ENCODE data around the gene IVD.

Gene IVD

GRCh38 chr15:40428185-40428584 is 22.6 kb downstream of the IVD start:
- H3K4me1 ChIP-seq (ENCODE audit: control insufficient read depth, insufficient read depth, low read length) = peaks cover 8% of the 10 kb centered on the region
- H3K27me3 ChIP-seq (ENCODE audit: control insufficient read depth, insufficient read depth, low read length, poor library complexity, severe bottlenecking) = peaks cover 6% of the 10 kb centered on the region
- WGBS, 2 experiments = 90 to 91% methylated on average over 4 of the region's 4 CpGs

DNA sequence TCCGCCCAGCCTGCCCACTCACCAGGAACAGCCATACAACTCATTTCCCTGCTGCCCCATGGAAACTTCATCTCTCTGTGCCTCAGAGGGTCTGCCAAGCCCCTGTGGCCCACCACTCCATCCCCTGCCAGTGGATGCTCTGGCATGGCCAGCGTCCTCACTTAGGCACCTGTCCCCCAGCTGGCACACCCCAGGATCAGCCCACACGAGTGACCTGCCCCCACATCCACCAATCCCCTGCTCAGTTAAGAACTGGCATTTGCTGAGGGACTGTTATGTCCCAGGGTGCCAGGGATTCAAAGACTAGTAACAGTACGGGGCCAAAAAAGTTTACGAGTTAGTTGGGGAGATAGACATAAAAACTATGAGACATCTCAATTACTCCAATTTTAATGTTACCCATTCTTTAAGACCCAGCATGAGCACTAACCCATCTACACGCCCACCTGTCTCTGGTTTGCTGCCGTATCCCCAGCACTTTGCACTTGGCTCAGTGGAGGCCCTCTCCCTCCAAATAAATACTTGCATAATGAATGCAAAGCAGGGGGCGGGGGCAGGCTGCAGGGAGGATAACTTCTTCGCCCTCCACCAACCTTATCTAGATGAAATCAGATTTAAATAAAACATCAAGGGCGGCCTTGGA is 23.6 kb downstream of the IVD start:
- 85 to 88% methylated on average over 10 of the region's 10 CpGs for WGBS, 2 experiments
- H3K36me3 ChIP-seq (ENCODE audit: control insufficient read depth, insufficient read depth, low read length) = no peaks in the 10 kb centered on the region
- no peak overlapping the region for H3K4me3 ChIP-seq (ENCODE audit: insufficient read depth, low read depth, low read length)
- H3K9me3 ChIP-seq (ENCODE audit: control insufficient read depth, low read length) = no peaks in the 10 kb centered on the region
- no peak overlapping the region for H3K27ac ChIP-seq (ENCODE audit: insufficient read depth, low read depth, low read length, poor library complexity, severe bottlenecking)
- H3K27me3 ChIP-seq (ENCODE audit: control insufficient read depth, insufficient read depth, low read length, poor library complexity, severe bottlenecking) = peaks cover 16% of the 10 kb centered on the region
- H3K4me1 ChIP-seq (ENCODE audit: control insufficient read depth, insufficient read depth, low read length) = peaks cover 8% of the 10 kb centered on the region

More at GRCh38 chr15:40428185-40428584, 22.6 kb downstream of the IVD start:
- Histone ChIP-seq H3K36me3 (ENCODE audit: control insufficient read depth, insufficient read depth, low read length) (no peaks in the 10 kb centered on the region), H3K9me3 (ENCODE audit: control insufficient read depth, low read length) (no peaks in the 10 kb centered on the region), H3K27ac (ENCODE audit: insufficient read depth, low read depth, low read length, poor library complexity, severe bottlenecking) (no peak overlapping the region), H3K4me3 (ENCODE audit: insufficient read depth, low read depth, low read length) (no peak overlapping the region)

DNA sequence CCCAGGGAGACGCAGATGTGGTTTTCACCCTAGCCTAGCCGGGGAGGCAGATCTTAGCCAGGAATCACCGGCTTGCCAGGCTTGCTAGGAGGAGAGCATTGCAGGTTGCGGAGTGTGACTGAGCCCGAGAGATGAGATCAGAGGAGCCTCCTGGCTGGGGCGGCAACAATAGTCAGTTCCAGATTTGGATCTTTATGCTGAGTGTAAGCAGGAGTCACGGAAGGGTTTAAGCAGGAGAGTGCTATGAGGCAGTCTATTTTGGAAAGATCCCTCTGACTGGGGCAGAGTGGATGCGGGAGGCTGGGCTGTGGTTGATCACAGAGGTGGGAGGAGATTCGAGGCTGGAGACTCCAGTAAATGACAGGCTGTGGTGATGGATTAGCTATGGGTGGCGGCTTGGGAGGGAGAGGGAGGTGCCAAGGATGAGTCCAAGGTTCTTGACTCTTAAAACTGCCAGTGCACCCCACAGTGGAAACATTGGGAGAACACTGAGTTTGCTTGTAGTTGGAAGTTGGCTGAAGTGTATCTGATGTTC is 24.7 kb downstream of the IVD start:
- Histone ChIP-seq H3K36me3 (ENCODE audit: control insufficient read depth, insufficient read depth, low read length) (no peaks in the 10 kb centered on the region), H3K4me1 (ENCODE audit: control insufficient read depth, insufficient read depth, low read length) (peaks cover 8% of the 10 kb centered on the region), H3K27ac (ENCODE audit: insufficient read depth, low read depth, low read length, poor library complexity, severe bottlenecking) (no peak overlapping the region), H3K4me3 (ENCODE audit: insufficient read depth, low read depth, low read length) (no peak overlapping the region), H3K27me3 (ENCODE audit: control insufficient read depth, insufficient read depth, low read length, poor library complexity, severe bottlenecking) (peaks cover 27% of the 10 kb centered on the region), H3K9me3 (ENCODE audit: control insufficient read depth, low read length) (no peaks in the 10 kb centered on the region)
- 57 to 60% methylated on average over 10 of the region's 10 CpGs for WGBS, 2 experiments

DNA sequence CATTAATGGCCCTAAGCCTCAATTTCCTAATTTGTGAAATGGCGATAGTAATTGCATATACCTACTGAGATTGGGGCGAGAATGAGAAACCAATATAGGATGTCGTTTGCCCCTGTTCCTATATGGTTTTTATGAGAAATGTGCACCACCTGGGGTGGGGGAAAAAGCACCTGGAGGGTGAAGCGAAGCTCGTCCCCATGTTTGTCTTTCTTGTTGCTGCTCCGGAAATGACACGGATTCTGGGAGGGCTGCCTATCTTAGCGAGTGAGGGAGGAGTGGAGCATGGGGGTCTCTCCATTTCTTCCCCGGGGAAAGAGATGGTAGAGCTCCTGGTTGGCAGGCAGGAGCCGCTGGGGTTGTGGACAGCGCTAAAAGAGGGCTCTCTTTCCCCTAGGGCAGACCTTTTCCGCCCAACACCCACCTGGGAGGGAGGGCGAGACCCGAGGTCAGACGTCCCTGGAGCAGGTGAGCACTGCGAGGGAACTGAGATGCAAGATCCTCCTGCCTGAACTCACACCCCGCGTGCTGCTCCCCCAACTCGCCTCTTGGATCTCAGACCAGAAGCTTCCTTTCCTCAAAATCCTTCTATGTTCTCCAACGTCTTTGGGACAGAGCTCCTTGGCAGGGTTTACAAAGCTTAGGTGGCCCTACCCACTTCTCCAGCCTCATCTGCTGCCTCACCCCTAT is 29.6 kb downstream of the IVD start:
- H3K9me3 ChIP-seq (ENCODE audit: control insufficient read depth, low read length) = no peaks in the 10 kb centered on the region
- peaks cover 39% of the 10 kb centered on the region for H3K4me1 ChIP-seq (ENCODE audit: control insufficient read depth, insufficient read depth, low read length)
- no peaks in the 10 kb centered on the region for H3K36me3 ChIP-seq (ENCODE audit: control insufficient read depth, insufficient read depth, low read length)
- peak overlapping the region; percentile 49 for H3K4me3 ChIP-seq (ENCODE audit: insufficient read depth, low read depth, low read length)
- WGBS, 2 experiments = 47 to 50% methylated on average over 20 of the region's 20 CpGs
- peaks cover 76% of the 10 kb centered on the region for H3K27me3 ChIP-seq (ENCODE audit: control insufficient read depth, insufficient read depth, low read length, poor library complexity, severe bottlenecking)
- H3K27ac ChIP-seq (ENCODE audit: insufficient read depth, low read depth, low read length, poor library complexity, severe bottlenecking) = no peak overlapping the region

DNA sequence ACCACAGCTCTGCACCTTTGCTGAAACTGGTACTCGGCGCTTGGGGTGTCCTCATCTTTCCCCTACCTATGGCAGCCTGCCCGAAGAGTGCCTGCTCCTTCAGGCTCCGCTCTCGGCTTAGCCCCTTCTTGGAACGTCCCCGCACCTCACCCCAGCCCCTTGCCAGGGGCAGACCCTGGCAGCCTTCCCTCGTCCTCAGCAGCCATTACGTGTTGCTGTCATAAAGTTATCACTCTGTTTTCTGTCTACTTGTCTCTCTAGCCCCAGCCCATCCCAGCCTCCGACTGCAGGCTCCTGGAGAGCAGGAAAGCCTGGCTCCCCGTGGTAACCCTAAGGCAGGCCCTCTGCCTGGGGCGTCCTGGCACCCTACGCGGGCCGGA is 30.1 kb downstream of the IVD start:
- Histone ChIP-seq H3K27me3 (ENCODE audit: control insufficient read depth, insufficient read depth, low read length, poor library complexity, severe bottlenecking) (peaks cover 77% of the 10 kb centered on the region), H3K4me1 (ENCODE audit: control insufficient read depth, insufficient read depth, low read length) (peaks cover 33% of the 10 kb centered on the region), H3K9me3 (ENCODE audit: control insufficient read depth, low read length) (no peaks in the 10 kb centered on the region), H3K36me3 (ENCODE audit: control insufficient read depth, insufficient read depth, low read length) (no peaks in the 10 kb centered on the region), H3K27ac (ENCODE audit: insufficient read depth, low read depth, low read length, poor library complexity, severe bottlenecking) (no peak overlapping the region), H3K4me3 (ENCODE audit: insufficient read depth, low read depth, low read length) (peak overlapping the region; percentile 49)
- WGBS, 2 experiments = 14 to 17% methylated on average over 15 of the region's 15 CpGs

- Histone ChIP-seq H3K9me3 (ENCODE audit: control insufficient read depth, low read length) (no peaks in the 10 kb centered on the region), H3K36me3 (ENCODE audit: control insufficient read depth, insufficient read depth, low read length) (no peaks in the 10 kb centered on the region), H3K4me1 (ENCODE audit: control insufficient read depth, insufficient read depth, low read length) (peaks cover 33% of the 10 kb centered on the region), H3K4me3 (ENCODE audit: insufficient read depth, low read depth, low read length) (peak overlapping the region; percentile 49), H3K27me3 (ENCODE audit: control insufficient read depth, insufficient read depth, low read length, poor library complexity, severe bottlenecking) (peaks cover 77% of the 10 kb centered on the region), H3K27ac (ENCODE audit: insufficient read depth, low read depth, low read length, poor library complexity, severe bottlenecking) (no peak overlapping the region)
- WGBS, 2 experiments = 1% methylated on average over 39 of the region's 39 CpGs
Measured at GRCh38 chr15:40436116-40436891, 30.7 kb downstream of the IVD start.

GRCh38 chr15:40436892-40437751 is 31.5 kb downstream of the IVD start:
- 2% methylated on average over 15 to 17 of the region's 17 CpGs for WGBS, 2 experiments
- Histone ChIP-seq H3K36me3 (ENCODE audit: control insufficient read depth, insufficient read depth, low read length) (no peaks in the 10 kb centered on the region), H3K27me3 (ENCODE audit: control insufficient read depth, insufficient read depth, low read length, poor library complexity, severe bottlenecking) (peaks cover 81% of the 10 kb centered on the region)

GRCh38 chr15:40437752-40438687 is 32.4 kb downstream of the IVD start:
- peak overlapping the region; percentile 49 for H3K4me3 ChIP-seq (ENCODE audit: insufficient read depth, low read depth, low read length)
- no peak overlapping the region for H3K27ac ChIP-seq (ENCODE audit: insufficient read depth, low read depth, low read length, poor library complexity, severe bottlenecking)
- no peaks in the 10 kb centered on the region for H3K36me3 ChIP-seq (ENCODE audit: control insufficient read depth, insufficient read depth, low read length)
- no peaks in the 10 kb centered on the region for H3K9me3 ChIP-seq (ENCODE audit: control insufficient read depth, low read length)
- H3K4me1 ChIP-seq (ENCODE audit: control insufficient read depth, insufficient read depth, low read length) = peaks cover 33% of the 10 kb centered on the region
- H3K27me3 ChIP-seq (ENCODE audit: control insufficient read depth, insufficient read depth, low read length, poor library complexity, severe bottlenecking) = peaks cover 77% of the 10 kb centered on the region
- WGBS, 2 experiments = 21 to 27% methylated on average over 21 of the region's 21 CpGs

More at GRCh38 chr15:40436892-40437751, 31.5 kb downstream of the IVD start:
- Histone ChIP-seq H3K4me1 (ENCODE audit: control insufficient read depth, insufficient read depth, low read length) (peaks cover 33% of the 10 kb centered on the region), H3K4me3 (ENCODE audit: insufficient read depth, low read depth, low read length) (peak overlapping the region; percentile 49), H3K27ac (ENCODE audit: insufficient read depth, low read depth, low read length, poor library complexity, severe bottlenecking) (no peak overlapping the region), H3K9me3 (ENCODE audit: control insufficient read depth, low read length) (no peaks in the 10 kb centered on the region)

DNA sequence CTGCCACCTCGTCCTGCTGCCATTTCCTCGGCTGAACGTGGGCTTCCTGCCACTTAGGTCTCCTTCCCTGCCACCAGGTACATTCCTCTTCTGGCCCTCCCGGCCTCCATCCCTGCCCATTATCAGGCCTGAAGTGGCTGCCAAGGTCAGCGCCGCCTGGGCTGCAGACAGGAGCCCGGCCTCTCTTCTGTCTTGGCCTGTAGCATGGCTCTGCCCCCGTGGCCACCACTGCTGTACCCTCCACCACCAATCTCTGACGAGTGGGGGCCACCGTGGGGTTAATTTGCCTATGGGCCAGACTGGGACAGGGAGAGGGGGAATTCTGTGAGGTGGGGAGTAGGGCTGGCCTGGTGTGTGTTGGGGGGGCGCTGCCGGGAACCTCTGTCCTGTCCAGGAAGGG is 33.1 kb downstream of the IVD start:
- Histone ChIP-seq H3K4me1 (ENCODE audit: control insufficient read depth, insufficient read depth, low read length) (peaks cover 33% of the 10 kb centered on the region), H3K27ac (ENCODE audit: insufficient read depth, low read depth, low read length, poor library complexity, severe bottlenecking) (no peak overlapping the region), H3K9me3 (ENCODE audit: control insufficient read depth, low read length) (no peaks in the 10 kb centered on the region), H3K27me3 (ENCODE audit: control insufficient read depth, insufficient read depth, low read length, poor library complexity, severe bottlenecking) (peaks cover 70% of the 10 kb centered on the region), H3K4me3 (ENCODE audit: insufficient read depth, low read depth, low read length) (peak overlapping the region; percentile 42), H3K36me3 (ENCODE audit: control insufficient read depth, insufficient read depth, low read length) (no peaks in the 10 kb centered on the region)
- 40% methylated on average over 12 of the region's 12 CpGs for WGBS, 2 experiments

Data from ectodermal cell (in vitro differentiated cells).